ENCODE results near the gene LUC7L.
"Not testable (repeated sequence)": the region's sequence is repeated elsewhere in the genome, so short reads cannot be mapped to it uniquely, and the experiment has no call there.

Gene LUC7L

DNA sequence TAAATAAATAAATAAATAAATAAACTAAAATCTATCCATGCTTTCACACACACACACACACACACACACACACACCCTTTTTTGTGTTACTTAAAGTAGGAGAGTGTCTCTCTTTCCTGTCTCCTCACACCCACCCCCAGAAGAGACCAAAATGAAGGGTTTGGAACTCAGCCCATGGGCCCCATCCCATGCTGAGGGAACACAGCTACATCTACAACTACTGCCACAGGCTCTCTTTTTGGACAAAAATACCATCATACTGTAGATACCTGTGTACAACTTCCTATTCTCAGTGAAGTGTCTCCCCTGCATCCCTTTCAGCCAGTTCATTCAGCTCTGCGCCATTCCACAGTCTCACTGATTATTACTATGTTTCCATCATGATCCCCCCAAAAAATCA, 58.5 kb downstream of the LUC7L start:
- Histone ChIP-seq H3K36me3 (ENCODE audit: low read depth) (no peaks in the 10 kb centered on the region), H3K9me3 (ENCODE audit: severe bottlenecking) (no peaks in the 10 kb centered on the region), H3K27ac (ENCODE audit: poor library complexity, severe bottlenecking) (no peak overlapping the region), H3K4me3 (ENCODE audit: severe bottlenecking) (no peak overlapping the region), H3K4me1 (ENCODE audit: insufficient read depth, poor library complexity, severe bottlenecking) (no peaks in the 10 kb centered on the region), H3K27me3 (ENCODE audit: insufficient read depth, poor library complexity, severe bottlenecking) (peaks cover 66% of the 10 kb centered on the region)
- TF ChIP-seq, protein P1, sequence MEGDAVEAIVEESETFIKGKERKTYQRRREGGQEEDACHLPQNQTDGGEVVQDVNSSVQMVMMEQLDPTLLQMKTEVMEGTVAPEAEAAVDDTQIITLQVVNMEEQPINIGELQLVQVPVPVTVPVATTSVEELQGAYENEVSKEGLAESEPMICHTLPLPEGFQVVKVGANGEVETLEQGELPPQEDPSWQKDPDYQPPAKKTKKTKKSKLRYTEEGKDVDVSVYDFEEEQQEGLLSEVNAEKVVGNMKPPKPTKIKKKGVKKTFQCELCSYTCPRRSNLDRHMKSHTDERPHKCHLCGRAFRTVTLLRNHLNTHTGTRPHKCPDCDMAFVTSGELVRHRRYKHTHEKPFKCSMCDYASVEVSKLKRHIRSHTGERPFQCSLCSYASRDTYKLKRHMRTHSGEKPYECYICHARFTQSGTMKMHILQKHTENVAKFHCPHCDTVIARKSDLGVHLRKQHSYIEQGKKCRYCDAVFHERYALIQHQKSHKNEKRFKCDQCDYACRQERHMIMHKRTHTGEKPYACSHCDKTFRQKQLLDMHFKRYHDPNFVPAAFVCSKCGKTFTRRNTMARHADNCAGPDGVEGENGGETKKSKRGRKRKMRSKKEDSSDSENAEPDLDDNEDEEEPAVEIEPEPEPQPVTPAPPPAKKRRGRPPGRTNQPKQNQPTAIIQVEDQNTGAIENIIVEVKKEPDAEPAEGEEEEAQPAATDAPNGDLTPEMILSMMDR (IDR thresholded peaks at IDR 0.05; ENCODE audit: poor library complexity, severe bottlenecking), result no peak
- DNase-seq (ENCODE audit: low spot score) (no peak), ATAC-seq (ENCODE audit: low read depth) (no peak)

DNA sequence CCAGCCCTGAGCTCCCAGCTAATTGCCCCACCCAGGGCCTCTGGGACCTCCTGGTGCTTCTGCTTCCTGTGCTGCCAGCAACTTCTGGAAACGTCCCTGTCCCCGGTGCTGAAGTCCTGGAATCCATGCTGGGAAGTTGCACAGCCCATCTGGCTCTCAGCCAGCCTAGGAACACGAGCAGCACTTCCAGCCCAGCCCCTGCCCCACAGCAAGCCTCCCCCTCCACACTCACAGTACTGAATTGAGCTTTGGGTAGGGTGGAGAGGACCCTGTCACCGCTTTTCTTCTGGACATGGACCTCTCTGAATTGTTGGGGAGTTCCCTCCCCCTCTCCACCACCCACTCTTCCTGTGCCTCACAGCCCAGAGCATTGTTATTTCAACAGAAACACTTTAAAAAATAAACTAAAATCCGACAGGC, 59.2 kb downstream of the LUC7L start:
- H3K27me3 ChIP-seq (ENCODE audit: insufficient read depth, poor library complexity, severe bottlenecking), result peaks cover 66% of the 10 kb centered on the region
- H3K4me1 ChIP-seq (ENCODE audit: insufficient read depth, poor library complexity, severe bottlenecking); DNase-seq (ENCODE audit: low spot score); H3K36me3 ChIP-seq (ENCODE audit: low read depth); H3K27ac ChIP-seq (ENCODE audit: poor library complexity, severe bottlenecking); H3K9me3 ChIP-seq (ENCODE audit: severe bottlenecking); H3K4me3 ChIP-seq (ENCODE audit: severe bottlenecking): not testable (repeated sequence)
- peak; percentile 32; the same call in 1 of the 3 replicates for ATAC-seq (ENCODE audit: low read depth)

DNA sequence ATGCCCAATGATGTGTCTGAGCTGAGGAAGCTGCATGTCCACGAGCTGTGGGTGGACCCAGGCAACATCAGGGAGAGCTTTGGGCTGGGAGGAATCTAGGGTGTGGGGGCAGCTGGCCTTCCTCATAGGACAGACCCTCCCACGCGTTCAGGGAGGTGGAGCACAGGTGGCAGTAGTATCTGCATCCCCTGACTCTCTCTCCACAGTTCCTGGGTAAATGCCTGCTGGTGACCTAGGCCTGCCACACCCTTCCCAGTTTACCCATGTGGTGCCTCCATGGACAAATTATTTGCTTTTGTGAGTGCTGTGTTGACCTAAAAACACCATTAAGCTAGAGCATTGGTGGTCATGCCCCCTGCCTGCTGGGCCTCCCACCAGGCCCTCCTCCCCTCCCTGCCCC, 60.2 kb downstream of the LUC7L start:
- peaks cover 60% of the 10 kb centered on the region for H3K27me3 ChIP-seq (ENCODE audit: insufficient read depth, poor library complexity, severe bottlenecking)
- H3K27ac ChIP-seq (ENCODE audit: poor library complexity, severe bottlenecking), result no peak overlapping the region
- H3K4me1 ChIP-seq (ENCODE audit: insufficient read depth, poor library complexity, severe bottlenecking), result no peaks in the 10 kb centered on the region
- H3K4me3 ChIP-seq (ENCODE audit: severe bottlenecking), result no peak overlapping the region
- TF ChIP-seq, protein P1 (IDR thresholded peaks at IDR 0.05; ENCODE audit: poor library complexity, severe bottlenecking), result no peak
- DNase-seq (ENCODE audit: low spot score) (no peak), ATAC-seq (ENCODE audit: low read depth) (no peak)
- no peaks in the 10 kb centered on the region for H3K36me3 ChIP-seq (ENCODE audit: low read depth)
- H3K9me3 ChIP-seq (ENCODE audit: severe bottlenecking), result no peaks in the 10 kb centered on the region

DNA sequence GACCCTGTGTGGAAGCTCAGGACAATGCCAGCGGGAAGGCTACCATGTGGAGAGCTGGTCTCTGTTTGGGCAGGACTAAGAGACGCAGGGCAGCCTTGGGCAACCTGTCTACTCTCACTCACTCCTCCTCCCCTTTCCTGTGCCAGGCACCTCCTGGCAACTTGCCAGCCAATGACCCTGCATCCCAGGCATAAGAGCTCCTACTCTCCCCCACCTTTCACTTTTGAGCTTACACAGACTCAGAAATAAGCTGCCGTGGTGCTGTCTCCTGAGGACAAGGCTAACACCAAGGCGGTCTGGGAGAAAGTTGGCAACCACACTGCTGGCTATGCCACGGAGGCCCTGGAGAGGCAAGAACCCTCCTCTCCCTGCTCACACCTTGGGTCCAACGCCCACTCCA, 60.8 kb downstream of the LUC7L start:
- peaks cover 58% of the 10 kb centered on the region for H3K27me3 ChIP-seq (ENCODE audit: insufficient read depth, poor library complexity, severe bottlenecking)
- no peak overlapping the region for H3K27ac ChIP-seq (ENCODE audit: poor library complexity, severe bottlenecking)
- H3K36me3 ChIP-seq (ENCODE audit: low read depth), result no peaks in the 10 kb centered on the region
- ATAC-seq (ENCODE audit: low read depth) (no peak), DNase-seq (ENCODE audit: low spot score) (no peak)
- no peak overlapping the region for H3K4me3 ChIP-seq (ENCODE audit: severe bottlenecking)
- H3K4me1 ChIP-seq (ENCODE audit: insufficient read depth, poor library complexity, severe bottlenecking), result no peaks in the 10 kb centered on the region
- TF ChIP-seq, protein P1 (IDR thresholded peaks at IDR 0.05; ENCODE audit: poor library complexity, severe bottlenecking), result no peak
- no peaks in the 10 kb centered on the region for H3K9me3 ChIP-seq (ENCODE audit: severe bottlenecking)

DNA sequence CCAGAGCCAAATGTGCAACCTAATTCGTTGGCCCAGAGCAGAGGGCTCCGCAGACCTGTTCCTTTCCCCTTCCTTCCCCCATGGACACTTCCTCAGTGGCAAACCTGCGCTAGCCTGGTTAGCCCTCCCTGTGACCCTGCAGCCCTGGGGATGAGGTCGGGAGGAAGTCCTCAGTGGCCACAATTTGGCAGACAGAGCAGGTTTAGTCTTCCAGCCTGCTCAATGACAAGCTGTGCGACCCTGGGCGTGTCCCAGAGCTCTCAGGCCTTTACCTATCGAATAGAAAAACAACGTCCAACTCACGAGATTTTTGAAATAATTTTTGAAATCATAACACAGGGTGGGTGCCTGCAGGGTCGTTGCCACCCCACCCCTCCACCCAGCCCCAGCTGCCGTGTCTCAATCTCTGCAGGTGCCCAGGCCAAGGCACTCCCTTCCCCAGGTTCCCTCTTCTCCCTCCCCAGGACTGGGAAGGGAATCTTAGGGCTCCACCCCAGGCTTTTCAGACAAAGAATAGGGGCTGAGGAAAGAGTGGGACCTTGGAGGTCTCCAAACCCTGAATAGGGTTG, 62.0 kb downstream of the LUC7L start:
- TF ChIP-seq, protein P1 (IDR thresholded peaks at IDR 0.05; ENCODE audit: poor library complexity, severe bottlenecking), result no peak
- ATAC-seq (ENCODE audit: low read depth) (no peak), DNase-seq (ENCODE audit: low spot score) (no peak)
- no peaks in the 10 kb centered on the region for H3K9me3 ChIP-seq (ENCODE audit: severe bottlenecking)
- no peaks in the 10 kb centered on the region for H3K4me1 ChIP-seq (ENCODE audit: insufficient read depth, poor library complexity, severe bottlenecking)
- H3K27ac ChIP-seq (ENCODE audit: poor library complexity, severe bottlenecking), result no peak overlapping the region
- no peaks in the 10 kb centered on the region for H3K36me3 ChIP-seq (ENCODE audit: low read depth)
- H3K27me3 ChIP-seq (ENCODE audit: insufficient read depth, poor library complexity, severe bottlenecking), result peaks cover 55% of the 10 kb centered on the region
- H3K4me3 ChIP-seq (ENCODE audit: severe bottlenecking), result no peak overlapping the region

All from RWPE2 (cell line).